ENCODE data around the gene AGBL5.
"Not testable (repeated sequence)": the region's sequence is repeated elsewhere in the genome, so short reads cannot be mapped to it uniquely, and the experiment has no call there.

AGBL5 gene

DNA sequence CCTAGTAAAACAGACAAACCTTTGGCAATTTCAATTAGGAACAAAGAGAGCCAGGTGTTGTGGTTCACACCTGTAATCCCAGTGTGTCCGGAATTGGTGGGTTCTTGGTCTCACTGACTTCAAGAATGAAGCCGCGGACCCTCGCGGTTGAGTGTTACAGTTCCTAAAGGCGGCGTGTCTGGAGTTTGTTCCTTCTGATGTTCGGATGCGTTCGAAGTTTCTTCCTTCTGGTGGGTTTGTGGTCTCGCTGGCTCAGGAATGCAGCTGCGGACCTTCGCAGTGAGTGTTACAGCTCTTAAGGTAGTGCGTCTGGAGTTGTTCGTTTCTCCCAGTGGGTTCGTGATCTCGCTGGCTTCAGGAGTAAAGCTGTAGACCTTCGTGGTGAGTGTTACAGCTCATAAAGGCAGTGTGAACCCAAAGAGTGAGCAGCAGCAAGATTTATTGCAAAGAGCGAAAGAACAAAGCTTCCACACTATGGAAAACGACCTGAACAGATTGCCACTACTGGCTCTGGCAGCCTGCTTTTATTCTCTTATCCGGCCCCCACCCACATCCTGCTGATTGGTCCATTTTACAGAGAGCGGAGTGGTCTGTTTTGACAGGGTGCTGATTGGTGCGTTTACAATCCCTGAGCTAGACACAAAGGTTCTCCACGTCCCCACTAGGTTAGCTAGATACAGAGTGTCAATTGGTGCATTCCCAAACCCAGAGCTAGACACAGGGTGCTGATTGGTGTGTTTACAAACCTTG lies 59.3 kb downstream of the AGBL5 start:
- H3K27me3 Mint-ChIP-seq; H3K9me3 Mint-ChIP-seq; H3K4me1 Mint-ChIP-seq; H3K36me3 Mint-ChIP-seq; H3K4me3 Mint-ChIP-seq; H3K27ac Mint-ChIP-seq; DNase-seq; ATAC-seq (replicated peaks): not testable (repeated sequence)

DNA sequence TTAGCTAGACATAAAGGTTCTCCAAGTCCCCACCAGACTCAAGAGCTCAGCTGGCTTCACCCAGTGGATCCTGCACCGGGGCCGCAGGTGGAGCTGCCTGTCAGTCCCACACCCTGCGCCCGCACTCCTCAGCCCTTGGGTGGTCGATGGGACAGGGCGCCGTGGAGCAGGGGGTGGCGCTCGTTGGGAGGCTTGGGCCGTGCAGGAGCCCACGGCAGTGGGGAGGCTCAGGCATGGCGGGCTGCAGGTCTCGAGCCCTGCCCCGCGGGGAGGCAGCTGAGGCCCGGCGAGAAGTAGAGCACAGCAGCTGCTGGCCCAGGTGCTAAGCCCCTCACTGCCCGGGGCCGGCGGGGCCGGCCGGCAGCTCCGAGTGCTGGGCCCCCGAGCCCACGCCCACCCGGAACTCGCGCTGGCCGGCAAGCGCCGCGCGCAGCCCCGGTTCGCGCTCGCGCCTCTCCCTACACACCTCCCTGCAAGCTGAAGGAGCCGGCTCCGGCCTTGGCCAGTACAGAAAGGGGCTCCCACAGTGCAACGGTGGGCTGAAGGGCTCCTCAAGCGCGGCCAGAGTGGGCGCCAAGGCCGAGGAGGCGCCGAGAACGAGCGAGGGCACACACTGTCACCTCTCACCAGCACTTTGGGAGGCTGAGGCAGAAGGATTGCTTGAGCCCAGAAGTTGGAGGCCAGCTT lies 60.1 kb downstream of the AGBL5 start:
- H3K27ac Mint-ChIP-seq, result not testable (repeated sequence)

DNA sequence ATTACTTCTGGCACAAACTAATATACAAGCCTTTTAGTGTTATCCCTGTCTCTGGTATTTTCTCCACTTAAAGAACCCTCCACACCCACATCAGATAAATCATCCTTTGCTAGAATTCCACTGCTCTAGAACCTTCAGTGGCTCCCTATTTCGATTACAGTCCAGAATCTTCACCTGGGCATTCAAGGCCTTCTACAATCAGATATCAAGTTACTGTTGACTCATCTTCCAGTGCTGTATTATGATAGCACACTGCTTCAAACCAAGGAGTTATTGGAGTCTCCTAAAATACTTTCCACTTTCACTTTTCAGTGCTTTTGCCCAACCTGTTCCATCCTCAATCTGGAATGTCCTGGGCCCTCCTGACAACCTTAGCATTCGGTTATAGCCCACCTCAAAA lies 64.1 kb downstream of the AGBL5 start:
- DNase-seq, result no peak
- peaks cover 0 to 2% of the 10 kb centered on the region in 2 donors for H3K36me3 Mint-ChIP-seq
- ATAC-seq (replicated peaks), result no peak
- no peak overlapping the region for H3K4me3 Mint-ChIP-seq
- H3K4me1 Mint-ChIP-seq, result peaks cover 5 to 6% of the 10 kb centered on the region in 2 donors
- H3K27ac Mint-ChIP-seq, result no peak overlapping the region
- H3K9me3 Mint-ChIP-seq, result no peaks in the 10 kb centered on the region
- H3K27me3 Mint-ChIP-seq, result peaks cover 28 to 33% of the 10 kb centered on the region in 2 donors

More for the DNA sequence above, 60.1 kb downstream of the AGBL5 start:
- H3K36me3 Mint-ChIP-seq; DNase-seq; H3K4me3 Mint-ChIP-seq; H3K4me1 Mint-ChIP-seq; H3K27me3 Mint-ChIP-seq; ATAC-seq (replicated peaks); H3K9me3 Mint-ChIP-seq: not testable (repeated sequence)

DNA sequence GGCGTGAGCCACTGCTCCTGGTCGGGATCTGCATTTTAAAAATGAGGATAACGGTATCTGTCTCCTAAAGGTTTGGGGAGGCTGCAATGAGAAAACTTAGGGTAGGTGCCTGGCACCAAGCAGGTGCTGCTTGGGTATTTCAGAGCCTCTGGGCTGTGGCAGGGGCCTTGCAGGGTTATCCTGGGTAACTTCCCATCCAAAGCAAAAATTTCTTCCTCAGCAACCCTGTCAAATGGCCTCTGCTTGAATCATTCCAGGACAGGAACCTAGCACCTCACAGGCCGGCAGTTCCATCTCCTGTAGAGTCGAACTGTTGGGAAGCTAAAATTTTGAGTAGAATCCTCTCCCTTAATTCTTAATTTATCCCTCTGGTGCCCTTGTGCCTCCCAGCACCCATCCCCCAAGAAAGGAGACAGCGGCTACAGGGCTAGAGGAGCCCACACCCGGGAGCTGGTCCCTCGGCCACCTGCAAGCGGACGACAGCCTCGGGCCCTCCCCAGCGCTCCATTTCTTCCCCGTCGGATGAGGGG lies 66.6 kb downstream of the AGBL5 start:
- H3K9me3 Mint-ChIP-seq, result no peaks in the 10 kb centered on the region
- H3K27me3 Mint-ChIP-seq, result peaks cover 33 to 39% of the 10 kb centered on the region in 2 donors
- peaks cover 6 to 8% of the 10 kb centered on the region in 2 donors for H3K4me1 Mint-ChIP-seq
- H3K27ac Mint-ChIP-seq, result no peak overlapping the region
- no peak for DNase-seq
- peak overlapping the region; percentile 55 to 58 for H3K4me3 Mint-ChIP-seq
- H3K36me3 Mint-ChIP-seq, result peaks cover 0 to 2% of the 10 kb centered on the region in 2 donors
- ATAC-seq (replicated peaks), result no peak

DNA sequence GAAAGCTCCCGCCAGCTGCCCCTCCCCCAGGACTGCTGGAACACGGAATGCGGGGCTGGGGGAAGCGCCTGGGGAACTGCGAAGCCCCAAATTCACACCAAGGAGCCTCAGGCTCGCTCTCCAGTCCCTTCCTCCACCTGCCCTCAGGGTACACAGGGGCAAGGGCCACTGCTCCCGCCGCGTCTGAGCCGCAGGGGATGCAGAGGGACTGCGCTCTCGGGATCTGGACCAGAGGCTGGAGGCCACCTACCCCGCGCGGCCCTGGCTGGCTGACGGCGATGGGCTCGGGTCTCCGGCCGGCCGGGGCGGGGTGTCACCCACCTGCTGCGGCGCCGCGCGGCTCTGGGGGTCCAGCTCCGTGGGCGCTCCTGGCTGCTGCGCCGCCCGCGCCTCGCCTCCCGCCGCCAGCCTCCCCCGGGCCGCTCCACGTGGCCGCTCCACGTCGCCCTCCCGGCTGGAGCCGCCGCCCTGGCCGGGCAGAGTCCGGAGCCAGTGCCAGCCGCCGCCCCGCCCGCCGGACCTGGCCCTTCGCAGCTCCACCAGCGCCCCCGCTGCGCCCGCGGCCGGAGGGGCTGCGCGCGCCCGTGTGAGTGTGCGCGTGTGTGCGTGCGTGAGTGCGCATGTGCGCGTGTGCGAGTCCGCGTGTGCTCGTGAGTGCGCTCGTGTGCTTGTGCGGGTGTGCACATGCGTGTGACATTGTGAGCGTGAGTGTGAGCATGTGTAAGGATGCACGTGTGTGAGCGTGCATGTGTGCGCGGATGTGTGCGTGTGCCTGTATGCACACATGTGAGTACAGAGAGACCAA lies 67.3 kb downstream of the AGBL5 start, which contains the start of gene CGREF1:
Gene CGREF1, minus strand, starts transcription at position 604 of the 805 bp plus-strand sequence. CDS start 14,762 bp downstream, outside the sequence.
- DNase-seq (no peak), ATAC-seq (replicated peaks) (peak; percentile 28 to 38)
- Mint-ChIP-seq H3K9me3 (no peaks in the 10 kb centered on the region), H3K27ac (no peak within 1 kb of the TSS), H3K27me3 (peaks cover 33 to 39% of the 10 kb centered on the region in 2 donors), H3K4me3 (peak within 1 kb of the TSS; percentile 78 to 80), H3K36me3 (peaks cover 0 to 2% of the 10 kb centered on the region in 2 donors), H3K4me1 (peaks cover 11 to 13% of the 10 kb centered on the region in 2 donors)

DNA sequence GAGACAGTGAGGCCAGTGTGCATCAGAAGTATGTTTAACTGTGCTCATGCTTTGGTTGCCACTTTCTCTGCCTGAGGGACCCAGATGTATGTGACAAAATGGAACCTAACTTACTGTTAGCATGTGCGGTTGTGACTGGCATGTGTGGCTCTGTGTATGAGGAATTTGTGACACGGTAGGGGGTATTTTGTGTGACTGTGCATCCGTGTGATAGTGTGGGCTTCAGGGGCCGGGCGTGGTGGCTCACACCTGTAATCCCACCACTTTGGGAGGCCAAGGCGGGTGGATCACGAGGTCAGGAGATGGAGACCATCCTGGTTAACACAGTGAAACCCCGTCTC lies 67.8 kb downstream of the AGBL5 start:
- DNase-seq, H3K36me3 Mint-ChIP-seq, H3K9me3 Mint-ChIP-seq, H3K27ac Mint-ChIP-seq: not testable (repeated sequence)
- H3K4me3 Mint-ChIP-seq, result peak overlapping the region; percentile 78 to 80
- peaks cover 14 to 18% of the 10 kb centered on the region in 2 donors for H3K4me1 Mint-ChIP-seq
- ATAC-seq (replicated peaks), result peak in 1 of 2 donors; percentile 4
- peaks cover 33 to 39% of the 10 kb centered on the region in 2 donors for H3K27me3 Mint-ChIP-seq

Data from stimulated activated naive B cell treated with anti-CD40 and anti-IgM and Interleukin-4, amounts not matched to agents 10 μg/mL and 1 μg/mL and 100 μg/mL, for 72 hours (primary cell).